ENCODE data around the gene COL18A1.
"Not testable (repeated sequence)": the region's sequence is repeated elsewhere in the genome, so short reads cannot be mapped to it uniquely, and the experiment has no call there.

The COL18A1 gene

DNA sequence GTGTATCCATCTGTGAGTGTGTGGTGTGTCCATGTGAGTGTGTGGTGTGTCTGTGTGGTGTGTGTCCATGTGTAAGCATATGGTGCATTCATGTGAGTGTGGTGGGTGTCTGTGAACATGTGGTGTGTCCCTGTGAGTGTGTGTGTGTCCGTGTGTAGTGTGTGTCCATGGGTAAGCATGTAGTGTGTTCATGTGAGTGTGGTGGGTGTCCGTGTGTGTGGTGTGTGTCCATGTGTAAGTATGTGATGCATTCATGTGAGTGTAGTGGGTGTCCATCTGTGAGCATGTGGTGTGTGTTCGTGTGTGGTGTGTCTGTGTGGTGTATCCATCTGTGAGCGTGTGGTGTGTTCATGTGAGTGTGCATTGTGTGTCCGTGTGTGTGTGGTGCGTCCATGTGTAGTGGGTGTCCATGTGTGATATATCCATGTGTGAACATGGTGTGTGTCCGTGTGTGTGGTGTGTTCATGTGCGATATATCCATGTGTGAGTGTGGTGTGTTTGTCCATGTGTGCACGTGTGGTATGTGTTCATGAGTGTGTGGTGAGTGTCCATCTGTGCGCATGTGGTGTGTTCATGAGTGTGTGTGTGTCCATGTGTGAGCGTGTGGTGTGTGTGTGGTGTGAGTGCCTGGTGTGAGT lies 124.9 kb downstream of the COL18A1 start:
- no peak for DNase-seq

DNA sequence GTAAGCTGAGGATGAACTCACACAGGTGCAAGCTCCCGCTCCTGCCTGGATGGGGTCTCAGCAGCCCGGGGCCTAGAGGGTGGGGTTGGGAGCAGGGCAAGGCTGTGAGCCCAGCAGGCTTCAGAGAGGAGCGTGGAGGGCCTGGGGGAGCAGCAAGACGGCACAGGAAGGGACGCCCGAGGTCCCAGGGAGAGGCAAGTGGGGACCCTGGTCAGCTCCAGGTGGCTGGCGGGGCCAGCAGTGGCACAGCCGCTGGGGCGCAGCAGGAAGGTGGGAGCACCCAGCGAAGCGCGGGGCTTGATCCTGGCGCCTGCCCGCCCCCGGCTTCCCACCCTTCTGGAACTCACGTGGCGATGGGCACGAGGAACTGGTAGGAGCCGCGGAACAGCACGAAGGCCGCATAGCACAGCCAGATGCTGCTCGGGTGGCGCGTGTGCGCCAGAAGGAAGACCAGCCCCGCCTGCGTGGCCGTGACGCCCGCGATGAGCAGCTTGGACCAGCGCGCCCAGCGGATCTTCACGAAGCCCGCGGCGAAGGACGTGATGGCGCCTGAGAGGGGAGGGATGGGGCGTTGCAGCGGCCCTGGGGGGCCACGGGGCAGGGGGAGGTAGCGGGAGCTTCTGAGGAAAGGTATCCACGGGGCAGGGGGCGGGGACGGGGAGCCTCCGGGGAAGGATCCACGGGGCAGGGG lies 125.6 kb downstream of the COL18A1 start:
- DNase-seq: no peak

DNA sequence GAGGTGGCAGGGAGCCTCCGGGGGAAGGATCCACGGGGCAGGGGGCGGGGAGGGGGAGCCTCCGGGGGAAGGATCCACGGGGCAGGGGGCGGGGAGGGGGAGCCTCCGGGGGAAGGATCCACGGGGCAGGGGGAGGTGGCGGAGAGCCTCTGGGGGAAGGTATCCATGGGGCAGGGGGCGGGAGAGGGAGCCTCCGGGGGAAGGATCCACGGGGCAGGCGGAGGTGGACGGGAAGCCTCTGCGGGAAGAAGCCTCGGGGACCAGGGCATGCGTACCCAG lies 126.1 kb downstream of the COL18A1 start:
- DNase-seq: not testable (repeated sequence)

DNA sequence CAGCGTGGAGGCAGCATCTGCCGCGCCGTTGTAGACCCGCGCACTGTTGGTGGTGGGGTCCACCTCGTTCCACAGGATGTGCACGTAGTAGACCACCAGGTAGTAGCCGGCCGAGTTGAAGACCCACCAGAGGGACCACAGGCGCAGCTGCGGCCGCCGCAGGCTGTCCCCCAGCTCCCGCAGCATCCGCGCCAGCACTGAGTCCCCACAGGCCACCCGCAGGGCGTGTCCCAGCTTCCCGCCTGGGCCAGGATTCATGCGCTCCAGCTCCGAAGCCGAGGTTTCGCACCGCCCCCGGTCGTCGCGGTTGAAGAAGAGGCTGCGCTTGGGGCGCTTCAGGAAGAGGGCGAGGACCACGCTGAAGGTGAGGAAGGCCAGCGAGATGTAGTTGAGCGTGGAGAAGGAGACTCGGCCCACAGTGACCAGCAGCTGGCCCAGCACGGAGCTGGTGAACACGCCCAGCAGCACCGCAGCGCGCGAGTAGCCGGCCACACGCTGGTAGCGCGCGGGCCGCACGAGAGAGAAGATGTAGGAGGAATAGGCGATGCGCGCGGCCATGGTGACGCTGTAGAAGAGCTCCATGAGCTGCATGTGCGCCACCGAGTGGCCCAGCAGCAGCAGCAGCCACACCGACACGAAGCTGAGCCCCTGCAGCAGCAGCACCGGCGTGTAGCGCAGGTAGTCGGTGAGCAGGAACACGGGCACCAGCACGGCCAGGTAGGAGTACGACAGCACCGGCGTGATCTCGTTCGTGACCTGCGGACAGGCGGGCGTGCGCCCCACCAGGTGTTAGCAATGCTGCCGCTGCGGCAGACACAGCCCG lies 126.6 kb downstream of the COL18A1 start:
- no peak for DNase-seq

DNA sequence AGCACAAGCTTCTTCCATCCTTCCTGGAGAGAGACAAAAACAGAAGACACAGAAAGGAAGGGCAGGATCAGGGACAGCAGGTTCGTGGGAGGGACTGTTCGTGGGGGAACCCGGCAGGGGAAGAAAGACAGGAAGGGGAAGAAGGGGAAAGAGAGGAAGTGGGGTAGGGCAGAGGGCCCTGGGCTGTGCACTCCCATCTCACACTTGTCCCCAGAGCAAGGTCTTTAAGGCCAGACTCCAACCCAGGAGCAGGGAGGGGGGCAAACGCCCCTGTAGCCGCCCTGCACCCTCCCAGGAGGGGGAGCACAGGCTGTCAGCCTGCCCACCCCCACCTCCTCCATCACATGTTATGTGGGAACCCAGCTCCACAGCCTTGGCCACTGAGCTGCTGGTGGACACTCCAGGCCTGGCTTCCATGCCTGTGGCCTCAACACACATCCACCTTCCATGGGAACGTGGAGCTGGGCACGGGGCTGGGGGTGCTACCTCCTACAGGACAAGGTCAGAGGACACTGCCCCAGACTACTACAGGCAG lies 127.9 kb downstream of the COL18A1 start:
- DNase-seq: no peak

DNA sequence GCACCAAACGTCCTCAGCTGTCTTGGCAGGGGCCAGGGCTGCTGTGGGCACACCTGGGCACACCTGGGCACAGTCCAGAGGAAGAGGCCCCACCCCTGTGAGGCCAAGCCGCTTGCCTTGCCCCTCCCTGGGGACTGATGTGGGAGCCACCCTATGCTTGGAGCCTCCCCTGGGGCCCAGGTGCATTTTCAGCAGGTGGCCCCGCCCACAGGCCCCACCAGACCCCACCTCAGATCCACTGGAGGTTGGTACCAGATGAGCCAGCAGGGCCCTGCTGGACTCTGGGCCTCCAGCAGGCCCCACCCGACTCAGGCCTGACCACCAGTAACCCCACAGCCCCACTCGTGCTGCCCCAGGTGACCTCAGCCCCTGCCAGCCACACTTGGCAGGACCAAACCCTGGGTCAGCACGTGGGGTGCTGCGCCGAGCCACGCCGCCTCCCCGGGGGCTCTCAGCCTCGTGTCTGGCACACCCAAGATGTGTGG lies 128.4 kb downstream of the COL18A1 start:
- no peak for DNase-seq

DNA sequence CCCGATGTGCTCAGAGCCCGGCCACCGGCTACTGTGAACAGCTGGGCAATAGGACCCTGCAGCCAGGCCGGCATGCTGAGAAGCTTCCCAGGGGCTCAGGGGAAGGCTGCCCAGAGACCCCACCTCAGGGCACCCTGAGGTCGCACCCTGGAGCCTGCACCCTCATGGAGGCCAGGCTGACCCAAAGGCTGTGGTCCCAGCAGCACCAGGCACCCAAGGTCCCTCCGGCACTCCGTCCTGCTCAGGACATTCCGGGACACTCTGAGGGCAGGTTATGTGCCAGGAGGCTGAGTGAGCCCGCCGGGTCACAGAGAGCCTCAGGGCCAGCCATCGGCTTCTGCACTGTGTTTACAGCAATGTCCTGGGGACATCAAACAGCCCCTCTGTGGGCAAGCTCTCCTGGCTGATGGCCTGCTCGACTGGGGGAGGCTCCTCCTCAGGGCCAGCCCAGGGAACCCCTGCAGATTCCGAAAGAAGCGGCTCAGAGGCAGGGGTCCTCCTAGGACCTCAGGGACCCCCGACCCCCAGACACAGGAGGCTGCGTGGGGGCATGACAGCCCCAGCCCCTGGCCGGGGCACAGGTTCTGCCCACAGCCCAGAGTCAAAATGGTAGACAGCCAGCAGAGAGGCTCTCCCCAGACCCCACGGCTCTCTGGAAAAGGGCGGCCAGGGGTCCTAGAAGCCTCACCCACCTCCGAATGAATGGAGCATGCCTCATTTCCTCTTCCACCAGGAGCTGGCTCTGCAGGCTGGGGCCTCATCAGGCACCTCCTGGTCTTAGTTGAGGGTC lies 129.1 kb downstream of the COL18A1 start:
- peak in 1 of 51 donors; percentile 52 for DNase-seq

DNA sequence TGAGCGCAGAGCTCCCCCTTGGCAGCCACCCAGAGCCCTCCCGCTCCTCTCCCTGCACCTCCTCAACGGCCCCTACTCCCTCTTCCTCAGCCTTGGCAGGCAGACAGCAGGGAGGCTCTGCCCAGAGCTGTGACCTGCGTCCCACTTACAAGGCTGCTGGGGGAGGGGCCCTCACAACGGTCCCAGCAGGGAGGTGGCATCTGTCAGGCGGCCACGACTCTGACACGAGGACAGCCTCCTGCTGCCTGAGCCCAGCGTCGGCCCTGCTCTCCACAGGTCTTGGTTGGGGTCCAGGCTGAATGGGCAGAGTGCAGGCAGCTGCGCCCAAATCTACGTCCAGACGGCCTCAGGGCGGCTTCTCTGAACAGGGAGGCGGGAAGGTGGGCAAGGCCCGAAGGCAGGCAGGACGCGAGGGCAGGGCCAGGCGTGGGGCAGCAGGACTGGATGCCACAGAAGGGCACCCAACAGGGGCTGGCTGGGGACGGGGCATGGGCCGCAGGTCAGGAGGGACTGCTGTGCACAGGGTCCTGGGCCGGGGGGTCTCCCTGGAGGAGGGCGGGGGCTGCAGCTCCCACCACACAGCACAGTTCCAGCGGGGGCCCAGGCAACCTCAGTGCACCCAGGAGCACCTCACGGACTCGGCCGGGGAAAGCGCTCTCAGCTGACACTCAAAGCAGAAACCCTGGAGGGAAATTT lies 129.8 kb downstream of the COL18A1 start:
- peak in 34 of 51 donors; percentile 11 to 85 (median 62) for DNase-seq

DNA sequence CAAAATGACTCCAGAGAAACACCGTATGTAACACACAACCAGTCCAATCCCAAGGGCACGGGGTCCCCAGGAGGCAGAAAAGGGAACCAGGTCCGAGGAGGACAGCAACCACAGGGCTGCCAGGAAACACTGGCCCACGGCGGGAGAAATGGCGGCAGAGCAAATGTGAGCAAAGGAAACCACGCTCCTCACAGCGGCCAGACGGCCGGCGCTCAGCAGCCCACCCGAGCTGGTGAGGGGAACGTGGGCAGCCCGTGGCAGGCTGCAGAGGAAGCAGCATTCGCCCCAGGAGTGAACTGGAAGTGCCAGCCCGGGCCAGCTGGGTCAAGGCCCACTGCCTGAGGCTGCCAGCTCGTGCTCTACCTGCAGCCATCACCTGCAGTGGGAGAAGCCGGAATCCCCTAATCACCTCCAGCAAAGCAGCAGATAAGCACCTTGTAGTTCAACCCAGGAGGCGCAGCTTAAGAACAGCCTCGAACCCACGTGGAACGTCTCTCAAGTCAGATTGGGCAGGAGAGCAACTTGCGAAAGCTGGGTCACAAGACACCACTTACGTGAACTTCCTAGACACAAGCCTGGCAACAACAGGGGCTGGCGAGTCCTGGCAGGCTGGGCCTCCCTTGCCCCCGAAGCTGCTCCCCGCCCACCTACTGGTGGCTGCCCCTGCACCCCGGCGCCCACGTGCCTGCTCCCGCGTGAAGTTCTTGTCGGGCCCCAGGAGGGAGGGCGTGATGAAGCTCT lies 130.5 kb downstream of the COL18A1 start:
- DNase-seq: peak in 11 of 51 donors; percentile 17 to 60 (median 43)

DNA sequence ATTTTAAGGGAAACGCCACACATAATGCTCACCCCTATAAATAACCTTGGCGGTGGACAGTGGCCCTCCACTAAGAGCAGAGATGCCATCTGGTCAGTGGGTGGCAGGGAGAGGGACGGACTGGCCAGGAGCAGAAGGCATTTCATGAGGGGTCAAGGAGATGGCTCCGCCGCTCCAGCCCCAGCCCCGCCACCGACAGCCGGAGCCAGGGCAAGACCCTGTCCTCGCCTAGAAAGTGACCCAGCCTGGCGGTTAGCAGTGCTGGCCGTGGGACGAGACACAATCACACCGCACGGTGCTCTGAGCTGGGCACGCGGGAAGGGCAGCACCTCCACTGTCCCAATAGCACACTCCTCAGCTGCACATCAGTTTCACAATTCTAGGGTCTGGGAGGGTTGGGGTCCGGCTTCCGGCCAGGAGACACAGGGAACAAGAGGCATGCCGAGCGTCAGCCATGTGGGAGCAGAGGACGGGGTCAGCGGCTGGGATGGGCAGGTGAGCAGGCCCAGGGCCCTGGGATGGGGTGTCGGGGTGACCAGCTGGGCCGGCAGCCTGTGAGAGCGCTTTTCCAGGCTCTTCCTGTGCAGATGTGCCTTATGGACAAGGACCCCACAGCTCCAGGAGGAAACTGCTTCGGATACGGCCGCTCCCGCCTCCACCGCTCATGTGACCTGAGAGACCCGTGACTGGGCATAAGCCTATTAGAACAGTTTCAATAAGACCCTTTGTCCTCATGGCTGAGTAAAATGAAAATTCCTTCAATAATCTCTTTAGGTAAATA lies 131.5 kb downstream of the COL18A1 start:
- no peak for DNase-seq

DNA sequence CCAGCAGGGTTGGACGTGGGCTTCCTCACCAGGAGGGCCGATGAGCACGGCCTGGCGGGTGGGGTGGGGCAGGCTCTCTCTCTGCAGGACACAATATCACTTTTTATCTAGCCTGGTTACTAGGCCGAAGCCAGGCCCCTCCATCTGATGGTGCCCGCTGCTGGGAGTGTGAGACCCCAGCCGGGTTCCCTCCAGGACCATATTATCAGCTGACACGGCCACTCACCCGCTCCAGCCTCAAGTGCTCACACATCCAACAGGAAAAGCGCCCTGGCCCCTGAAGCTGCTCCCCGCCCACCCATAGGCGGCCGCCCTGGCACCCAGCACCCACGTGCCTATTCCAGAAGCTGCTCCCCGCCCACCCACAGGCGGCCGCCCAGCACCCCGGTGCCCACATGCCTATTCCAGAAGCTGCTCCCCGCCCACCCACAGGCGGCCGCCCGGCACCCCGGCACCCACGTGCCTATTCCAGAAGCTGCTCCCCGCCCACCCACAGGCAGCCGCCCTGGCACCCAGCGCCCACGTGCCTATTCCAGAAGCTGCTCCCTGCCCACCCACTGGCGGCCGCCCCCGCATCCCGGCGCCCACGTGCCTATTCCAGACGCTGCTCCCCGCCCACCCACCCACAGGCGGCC lies 132.3 kb downstream of the COL18A1 start:
- DNase-seq: no peak

DNA sequence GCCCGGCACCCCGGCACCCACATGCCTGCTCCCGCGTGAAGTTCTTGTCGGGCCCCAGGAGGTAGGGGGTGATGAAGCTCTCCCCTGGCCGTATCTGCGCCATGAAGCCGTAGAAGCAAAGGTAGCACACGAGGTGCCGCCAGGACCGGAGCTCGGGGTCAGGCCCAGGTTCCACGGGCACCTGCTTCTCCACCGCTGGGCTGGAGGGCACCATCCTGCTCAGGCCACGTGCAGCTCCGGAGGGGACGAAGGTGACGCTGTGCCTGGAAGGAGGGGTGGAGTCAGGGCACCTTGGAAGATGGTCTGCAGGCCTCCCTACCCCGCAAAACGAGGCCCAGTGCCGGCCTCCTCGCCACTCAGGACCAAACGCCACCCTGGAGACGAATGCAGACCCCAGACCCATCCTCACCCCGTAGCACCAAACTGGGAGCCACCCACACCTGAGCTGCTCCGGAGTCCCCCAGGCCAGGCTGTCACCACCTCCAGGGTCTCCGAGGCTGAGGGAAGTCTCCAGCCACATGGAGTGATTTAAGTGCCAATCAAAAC lies 132.9 kb downstream of the COL18A1 start:
- DNase-seq: no peak

DNA sequence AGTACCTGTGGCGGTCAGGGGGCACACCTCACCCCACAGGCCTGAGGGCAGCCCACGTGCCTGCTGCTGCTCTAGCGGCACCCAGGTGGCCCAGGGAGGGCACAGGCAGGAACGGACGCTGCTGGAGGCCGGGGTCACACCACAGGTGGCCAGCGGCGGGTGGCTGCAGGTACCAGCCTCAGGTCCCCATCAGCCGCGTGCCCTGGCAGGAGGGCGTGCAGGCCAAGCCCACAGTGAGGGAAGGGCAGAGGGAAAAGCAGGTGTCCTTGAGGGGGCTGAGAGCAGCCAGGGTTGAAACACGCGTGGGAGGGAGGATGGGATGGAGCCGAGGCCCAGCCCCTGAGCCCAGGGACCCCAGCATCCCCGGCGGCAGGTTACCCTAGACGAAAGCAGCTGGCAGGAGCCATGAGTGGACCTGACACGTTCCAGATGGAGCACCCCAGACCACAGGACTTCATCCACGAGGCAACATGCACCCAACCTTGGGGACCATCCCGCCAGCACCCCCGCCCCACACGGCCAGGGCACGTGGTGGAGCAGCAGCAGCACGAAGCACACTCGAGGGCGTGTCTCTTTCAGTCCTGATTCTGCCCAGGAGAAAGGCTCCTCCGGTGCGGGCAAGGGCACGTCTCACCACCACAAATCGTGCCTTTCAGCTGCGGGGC lies 133.5 kb downstream of the COL18A1 start:
- no peak for DNase-seq

DNA sequence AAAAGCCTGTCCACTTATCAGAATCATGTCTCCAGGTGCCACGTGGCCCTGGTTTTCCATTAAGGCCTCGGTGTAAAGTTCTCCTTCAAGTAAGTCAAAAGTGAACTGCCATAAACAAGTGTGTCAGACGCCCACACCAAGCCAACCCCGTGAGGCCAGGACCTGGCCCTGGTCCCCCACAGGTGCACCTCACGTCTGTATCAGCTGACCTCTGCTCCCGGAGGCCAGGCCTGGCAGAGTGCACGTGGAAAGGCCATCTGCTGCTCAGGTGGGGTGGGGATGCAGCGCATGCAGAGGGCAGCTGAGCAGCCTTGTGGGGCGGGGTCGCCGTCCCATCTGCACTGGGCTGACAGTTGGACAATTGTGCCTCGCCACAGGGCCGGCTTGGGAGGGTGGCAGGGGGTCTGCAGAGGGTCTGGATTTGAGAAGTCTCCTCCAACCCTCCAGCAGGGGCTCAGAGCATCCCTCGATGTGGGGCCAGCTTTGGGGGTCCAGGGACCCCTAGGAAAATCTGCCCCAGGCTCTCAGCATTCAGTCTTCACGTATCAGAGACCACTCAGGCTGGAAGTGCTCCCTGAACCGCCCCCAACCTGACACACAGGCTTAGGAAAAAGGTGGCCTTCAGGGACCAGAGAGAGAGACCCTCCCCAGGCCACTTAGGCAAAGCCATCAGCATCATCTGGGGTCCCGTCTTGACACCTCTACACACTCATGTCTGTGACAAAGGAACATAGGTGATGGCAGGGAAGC lies 134.3 kb downstream of the COL18A1 start:
- no peak for DNase-seq

DNA sequence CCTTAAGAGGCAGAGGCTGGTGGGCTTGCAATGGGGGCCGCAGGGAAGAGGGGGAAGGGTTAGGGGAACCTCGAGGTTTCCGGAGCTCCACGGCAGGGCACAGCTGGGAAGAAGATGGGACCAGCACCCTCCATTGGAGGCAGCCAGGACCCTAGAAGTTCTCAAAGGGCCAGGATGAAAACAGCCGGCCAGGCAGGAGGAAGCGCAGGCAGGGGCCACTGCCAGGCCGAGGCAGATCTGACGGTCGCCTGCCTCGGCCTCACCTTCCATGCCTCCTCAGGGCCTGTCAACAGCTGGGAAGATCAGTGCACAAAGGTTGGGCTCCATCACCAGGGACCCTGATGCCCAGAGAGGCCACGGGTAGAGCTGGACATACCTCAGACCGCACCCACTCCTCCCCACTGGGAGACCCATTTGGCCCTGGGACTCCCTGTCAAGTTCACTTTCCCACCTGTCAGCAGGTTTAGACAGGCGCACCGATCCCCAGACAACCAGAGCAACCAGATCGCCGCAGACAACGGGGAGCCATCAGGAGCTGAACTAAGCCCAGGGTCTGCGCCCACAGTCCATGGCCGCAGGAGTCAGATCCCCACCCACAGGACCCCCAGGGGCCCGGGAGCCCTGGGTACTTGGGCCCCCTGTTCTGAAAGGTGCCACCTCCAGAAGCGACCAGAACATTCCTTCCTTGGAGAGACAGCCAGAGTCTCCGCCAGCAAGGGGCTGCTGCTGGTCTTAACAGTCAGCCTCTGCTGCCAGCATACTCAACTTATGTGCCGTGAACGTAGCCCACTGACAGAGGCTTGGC lies 135.0 kb downstream of the COL18A1 start:
- no peak for DNase-seq

DNA sequence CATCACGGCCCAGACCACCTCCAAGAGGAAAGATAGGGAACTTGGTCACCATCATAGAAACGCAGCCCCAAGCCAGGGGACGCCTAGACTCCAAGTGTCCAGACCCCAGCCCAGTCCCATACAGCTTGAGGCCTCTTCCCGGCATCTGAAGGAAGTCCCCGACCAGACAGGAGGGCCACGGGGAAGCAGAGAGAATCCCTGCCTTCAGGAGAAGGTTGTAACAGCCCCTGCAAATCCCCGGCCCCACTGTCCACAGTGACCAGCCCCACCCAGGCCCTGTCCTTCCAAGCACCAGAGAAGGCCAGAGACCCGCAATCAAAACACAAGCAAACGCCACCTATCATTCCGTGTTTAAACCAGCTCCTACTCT lies 135.6 kb downstream of the COL18A1 start:
- no peak for DNase-seq
